H9 (cell line): ENCODE data around the gene USP46. TPM values are rescaled to one million over a fixed set of nuclear protein-coding genes. Genes with fewer than 3 reads are reported as not detected.

Experiments used
- DNase-seq: peaks from one replicate; pipeline ENCODE4 v3.0.0-alpha.2; 2017
- H2AFZ ChIP-seq: one replicate; pipeline ENCODE4 v1.6.1; 2013; ENCODE audit warnings: mild to moderate bottlenecking, low read length, control low read depth, moderate library complexity
- H2AK5ac ChIP-seq: 2 replicates; pipeline ENCODE4 v1.6.1; 2013; ENCODE audit warnings: low read length, control low read depth, mixed read lengths; ENCODE audit not compliant: insufficient read length
- H2BK120ac ChIP-seq: one replicate; pipeline ENCODE4 v1.6.1; 2013; ENCODE audit warnings: low read depth, mild to moderate bottlenecking, low read length, control low read depth, inconsistent platforms; ENCODE audit not compliant: poor library complexity, severe bottlenecking
- H2BK12ac ChIP-seq: 2 replicates; pipeline ENCODE4 v1.6.1; 2013; ENCODE audit warnings: low read length, control low read depth, mixed read lengths, low read depth; ENCODE audit not compliant: insufficient read length
- H2BK15ac ChIP-seq: 2 replicates; pipeline ENCODE4 v1.6.1; 2013; ENCODE audit warnings: low read depth, low read length, control low read depth
- H2BK20ac ChIP-seq: one replicate; pipeline ENCODE4 v1.6.1; 2013; ENCODE audit warnings: low read depth, mild to moderate bottlenecking, low read length, control low read depth, inconsistent platforms; ENCODE audit not compliant: poor library complexity, severe bottlenecking
- H2BK5ac ChIP-seq: 2 replicates; pipeline ENCODE4 v1.6.1; 2013; ENCODE audit warnings: low read length, control low read depth, mixed read lengths; ENCODE audit not compliant: insufficient read length
- H3K14ac ChIP-seq: 2 replicates; pipeline ENCODE4 v1.6.1; 2013; ENCODE audit warnings: low read length, control low read depth; ENCODE audit not compliant: insufficient read depth
- H3K18ac ChIP-seq: 2 replicates; pipeline ENCODE4 v1.6.1; 2013; ENCODE audit warnings: low read depth, mild to moderate bottlenecking, mixed read lengths, low read length, control low read depth; ENCODE audit not compliant: insufficient read length
- H3K23ac ChIP-seq: 2 replicates; pipeline ENCODE4 v1.6.1; 2013; ENCODE audit warnings: low read length, control low read depth, mixed read lengths, low read depth; ENCODE audit not compliant: insufficient read length
- H3K23me2 ChIP-seq: 2 replicates; pipeline ENCODE4 v1.6.1; 2013; ENCODE audit warnings: low read depth, mild to moderate bottlenecking, mixed read lengths, low read length, control low read depth; ENCODE audit not compliant: insufficient read length, poor library complexity, severe bottlenecking
- H3K27ac ChIP-seq: 2 replicates; pipeline ENCODE4 v1.5.1; 2013; ENCODE audit warnings: low read length, control low read depth, mixed read lengths, low read depth; ENCODE audit not compliant: insufficient read length
- H3K27me3 ChIP-seq: 2 replicates; pipeline ENCODE4 v1.6.1; 2013; ENCODE audit warnings: low read length, control low read depth, inconsistent platforms; ENCODE audit not compliant: insufficient read depth
- H3K4ac ChIP-seq: 2 replicates; pipeline ENCODE4 v1.6.1; 2013; ENCODE audit warnings: low read depth, mild to moderate bottlenecking, control low read depth, inconsistent platforms, low read length, moderate library complexity
- H3K4me1 ChIP-seq: 2 replicates; pipeline ENCODE4 v1.6.1; 2013; ENCODE audit warnings: low read length, control low read depth, inconsistent platforms; ENCODE audit not compliant: insufficient read depth
- H3K4me2 ChIP-seq: 2 replicates; pipeline ENCODE4 v1.6.1; 2013; ENCODE audit warnings: low read length, control low read depth, mixed read lengths; ENCODE audit not compliant: insufficient read length, insufficient read depth
- H3K56ac ChIP-seq: 2 replicates; pipeline ENCODE4 v1.6.1; 2013; ENCODE audit warnings: low read depth, mild to moderate bottlenecking, mixed read lengths, low read length, control low read depth; ENCODE audit not compliant: insufficient read length
- H3K79me1 ChIP-seq: 2 replicates; pipeline ENCODE4 v1.6.1; 2013; ENCODE audit warnings: low read depth, mild to moderate bottlenecking, moderate library complexity, low read length, control low read depth, inconsistent platforms; ENCODE audit not compliant: insufficient read depth, poor library complexity, severe bottlenecking
- H3K79me2 ChIP-seq: 2 replicates; pipeline ENCODE4 v1.6.1; 2013; ENCODE audit warnings: low read length, control low read depth, inconsistent platforms; ENCODE audit not compliant: insufficient read depth
- H3K9ac ChIP-seq: 2 replicates; pipeline ENCODE4 v1.6.1; 2013; ENCODE audit warnings: low read length, control low read depth, mixed read lengths; ENCODE audit not compliant: insufficient read length; ENCODE audit errors: extremely low read depth
- H3K9me3 ChIP-seq: one replicate; pipeline ENCODE4 v1.6.1; 2013; ENCODE audit warnings: low read depth, low read length, inconsistent platforms; ENCODE audit not compliant: control insufficient read depth
- H3T11ph ChIP-seq: one replicate; pipeline ENCODE4 v1.6.1; 2013; ENCODE audit warnings: mild to moderate bottlenecking, low read length, control low read depth, inconsistent platforms
- H4K20me1 ChIP-seq: one replicate; pipeline ENCODE4 v1.6.1; 2013; ENCODE audit not compliant: control insufficient read depth, insufficient read length, insufficient read depth
- H4K5ac ChIP-seq: 2 replicates; pipeline ENCODE4 v1.6.1; 2013; ENCODE audit warnings: low read depth, mild to moderate bottlenecking, mixed read lengths, low read length, control low read depth; ENCODE audit not compliant: insufficient read length
- H4K8ac ChIP-seq: replicated peaks from 2 replicates; pipeline ENCODE4 v1.6.1; 2013; ENCODE audit warnings: low read length, control low read depth, mixed read lengths, low read depth; ENCODE audit not compliant: insufficient read length
- H4K91ac ChIP-seq: 2 replicates; pipeline ENCODE4 v1.6.1; 2013; ENCODE audit warnings: low read depth, mild to moderate bottlenecking, moderate library complexity, mixed read lengths, low read length, control low read depth; ENCODE audit not compliant: insufficient read length
- H3K27ac Mint-ChIP-seq, 3 experiments: 2 replicates in 2 of 3; 3 replicates in 1 of 3; pipeline ENCODE4 v1.8.0; 2020 to 2021; ENCODE audit warnings: mixed read lengths in 3 of 3, mild to moderate bottlenecking in 1 of 3, moderate library complexity in 1 of 3
- H3K27me3 Mint-ChIP-seq: 2 replicates; pipeline ENCODE4 v1.8.0; 2021; ENCODE audit warnings: low read depth, mild to moderate bottlenecking, moderate library complexity, mixed read lengths
- H3K36me3 Mint-ChIP-seq, 3 experiments: 2 replicates in 2 of 3; 3 replicates in 1 of 3; pipeline ENCODE4 v1.8.0; 2020 to 2021; ENCODE audit warnings: low read depth in 3 of 3, mixed read lengths in 3 of 3; ENCODE audit not compliant: insufficient read depth in 1 of 3
- H3K4me1 Mint-ChIP-seq, 2 experiments: 2 replicates each; pipeline ENCODE4 v1.8.0; 2020; ENCODE audit warnings: mixed read lengths in 2 of 2
- H3K4me3 Mint-ChIP-seq, 2 experiments: 2 replicates in 1 of 2; 3 replicates in 1 of 2; pipeline ENCODE4 v1.8.0; 2020 to 2021; ENCODE audit warnings: mild to moderate bottlenecking in 2 of 2, mixed read lengths in 2 of 2, moderate library complexity in 1 of 2
- H3K9me3 Mint-ChIP-seq, 2 experiments: 2 replicates in 1 of 2; 3 replicates in 1 of 2; pipeline ENCODE4 v1.8.0; 2020; ENCODE audit warnings: mild to moderate bottlenecking in 2 of 2, mixed read lengths in 2 of 2, moderate library complexity in 1 of 2
- WGBS: extraction: QIAGEN DNeasy Blood & Tissue Kit; methylation state at CpG from one replicate; pipeline ENCODE4 v1.1.7; 2013; ENCODE audit warnings: missing lambda C conversion rate, low lambda C conversion rate, mixed read lengths; ENCODE audit not compliant: insufficient read length; ENCODE audit errors: extremely low coverage; 5-methylcytosine and 5-hydroxymethylcytosine counted together
- total RNA-seq: library from RNA; stranded (reverse); gene quantifications from 2 replicates; pipeline ENCODE4 v1.2.1, GENCODE V29; 2021
- TF ChIP-seq, protein P1 (sequence below): fragments of 200-600 bp; sonication (generic); conservative IDR thresholded peaks from 3 replicates; pipeline ENCODE4 v1.8.0; 2021; ENCODE audit warnings: antibody characterized with exemption, mild to moderate bottlenecking

The USP46 gene
- total RNA-seq, 1 experiment from 2014 or later, result 59.8 TPM

DNA sequence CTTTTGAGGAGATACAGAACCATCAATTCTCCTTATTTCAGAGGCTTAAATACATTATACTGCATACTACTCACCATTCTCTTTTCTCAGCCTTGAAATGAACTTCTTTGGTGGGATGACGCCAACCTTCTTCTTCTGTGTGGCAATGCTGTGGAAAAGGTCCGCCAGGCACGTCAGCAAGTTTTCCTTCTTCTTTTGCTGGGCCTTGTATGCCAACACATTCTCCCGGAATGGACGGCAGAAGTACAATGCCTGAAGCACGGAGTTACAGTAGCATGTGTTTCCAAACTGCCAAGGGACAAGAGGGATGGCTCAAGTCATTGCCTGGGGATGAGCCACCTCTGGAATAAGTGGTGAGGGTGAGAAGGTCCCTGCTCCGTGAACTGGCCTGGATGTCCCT is 31.2 kb downstream of the USP46 start:
- Histone ChIP-seq H3K23ac (no peak overlapping the region), H2BK15ac (no peak overlapping the region), H2BK12ac (no peak overlapping the region), H3K9ac (no peak overlapping the region), H4K5ac (no peak overlapping the region), H3K4me1 (no peaks in the 10 kb centered on the region), H3K56ac (no peak overlapping the region), H3K4me2 (no peak overlapping the region), H3K4ac (no peak overlapping the region), H4K8ac (no peak overlapping the region), H3K14ac (no peak overlapping the region), H3K79me1 (no peaks in the 10 kb centered on the region), H2AK5ac (no peak overlapping the region), H3T11ph (no peak overlapping the region), H3K23me2 (no peaks in the 10 kb centered on the region), H2AFZ (no peak overlapping the region), H3K9me3 (no peaks in the 10 kb centered on the region), H3K27me3 (no peaks in the 10 kb centered on the region), H2BK120ac (no peak overlapping the region), H4K20me1 (no peaks in the 10 kb centered on the region), H3K79me2 (no peaks in the 10 kb centered on the region), H2BK20ac (no peak overlapping the region), H4K91ac (no peak overlapping the region), H3K18ac (no peak overlapping the region), H3K27ac (no peak overlapping the region), H2BK5ac (no peak overlapping the region)
- Mint-ChIP-seq H3K9me3 (no peaks in the 10 kb centered on the region), H3K4me3 (no peak overlapping the region), H3K4me1 (no peaks in the 10 kb centered on the region), H3K27ac (peak overlapping the region in 1 of 3 experiments; percentile 59; a peak in 2 of 7 replicates), H3K27me3 (no peaks in the 10 kb centered on the region), H3K36me3 (peaks cover 11 to 49% (median 34%) of the 10 kb centered on the region in 3 experiments)
- no peak for DNase-seq
- no CpG with 5 or more reads among the region's 7 CpGs for WGBS
- TF ChIP-seq, protein P1, sequence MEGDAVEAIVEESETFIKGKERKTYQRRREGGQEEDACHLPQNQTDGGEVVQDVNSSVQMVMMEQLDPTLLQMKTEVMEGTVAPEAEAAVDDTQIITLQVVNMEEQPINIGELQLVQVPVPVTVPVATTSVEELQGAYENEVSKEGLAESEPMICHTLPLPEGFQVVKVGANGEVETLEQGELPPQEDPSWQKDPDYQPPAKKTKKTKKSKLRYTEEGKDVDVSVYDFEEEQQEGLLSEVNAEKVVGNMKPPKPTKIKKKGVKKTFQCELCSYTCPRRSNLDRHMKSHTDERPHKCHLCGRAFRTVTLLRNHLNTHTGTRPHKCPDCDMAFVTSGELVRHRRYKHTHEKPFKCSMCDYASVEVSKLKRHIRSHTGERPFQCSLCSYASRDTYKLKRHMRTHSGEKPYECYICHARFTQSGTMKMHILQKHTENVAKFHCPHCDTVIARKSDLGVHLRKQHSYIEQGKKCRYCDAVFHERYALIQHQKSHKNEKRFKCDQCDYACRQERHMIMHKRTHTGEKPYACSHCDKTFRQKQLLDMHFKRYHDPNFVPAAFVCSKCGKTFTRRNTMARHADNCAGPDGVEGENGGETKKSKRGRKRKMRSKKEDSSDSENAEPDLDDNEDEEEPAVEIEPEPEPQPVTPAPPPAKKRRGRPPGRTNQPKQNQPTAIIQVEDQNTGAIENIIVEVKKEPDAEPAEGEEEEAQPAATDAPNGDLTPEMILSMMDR, result no peak
